ENCODE measurements around the gene HOXB9. TPM values are rescaled to one million over a fixed set of nuclear protein-coding genes. Genes with fewer than 3 reads are reported as not detected.
A peak's percentile ranks its signal among the peaks of the same experiment; 100 is the strongest.

HOXB9 gene
- total and polyA plus RNA-seq, 9 of the 15 experiments (the other 6 are each of a cell fraction or from before 2014, with no cell fraction given): 3.1 to 196 (median 77.6) TPM

GRCh38 chr17:48603959-48604769 is 22.0 kb downstream of the HOXB9 start (continued):
- TF ChIP-seq ZNF407 (IDR thresholded peaks at IDR 0.05; ENCODE audit: low read depth) (peak; percentile 69), AFF4 (CRISPR knock-in tag; IDR thresholded peaks at IDR 0.05) (no peak), PRDM10 (IDR thresholded peaks at IDR 0.05; ENCODE audit: partially characterized antibody) (peak; percentile 90), SAP30 (IDR thresholded peaks at IDR 0.05; ENCODE audit: borderline replicate concordance, insufficient read depth, low read depth, low read length, poor library complexity, severe bottlenecking) (peak; percentile 10), CREM (IDR thresholded peaks at IDR 0.05; ENCODE audit: low read depth) (no peak), NFATC3 (IDR thresholded peaks at IDR 0.05) (no peak), ZFX (CRISPR knock-in tag; IDR thresholded peaks at IDR 0.05) (no peak; the same call in 1 of the 2 replicates), POLR2G (IDR thresholded peaks at IDR 0.05; ENCODE audit: low read depth, low read length) (peak; percentile 63)

Measured in K562 (cell line).